Left cardiac atrium (tissue), 4 donors: ENCODE data around the gene IFNA16. TPM values are rescaled to one million over a fixed set of nuclear protein-coding genes. Genes with fewer than 3 reads are reported as not detected.
"Not testable (repeated sequence)": the region's sequence is repeated elsewhere in the genome, so short reads cannot be mapped to it uniquely, and the experiment has no call there.

ENCODE experiments used
- ATAC-seq, 2 donors: fragments of 200-7000 bp; cut with Tn5 transposase; one replicate each; pipeline ENCODE4 v1.9.1; 2020; ENCODE audit warnings: mild to moderate bottlenecking in 2 of 2, moderate library complexity in 2 of 2
- DNase-seq: peaks from one replicate; pipeline ENCODE4 v3.0.0-alpha.2; 2020
- intact Hi-C, 2 donors: fragments of 100-400 bp; cut with DNase I; formaldehyde crosslinking; loops; one replicate each; pipeline versions ENCODE4 v1.14.1 to v1.15.1; 2022 to 2023
- total RNA-seq, 2 donors: library from RNA; stranded (reverse); fragmentation: NEBNext Ultra II Directional; extraction: Animal tissue kit (Norgen Biotek cat#: 25700); gene quantifications; one replicate each; pipeline ENCODE4 v1.2.1, GENCODE V29; 2021
- donor health status: DM: no; HTN: yes; CAD: no.
- donor health status: DM: no; HTN: yes; CAD: no; lungs with severe emphysema.
- donor health status: DM: yes; HTN: yes; CAD: no.
- donor health status: Dilated cardiomyopathy.

Gene IFNA16
- total RNA-seq, 2 donors from 2014 or later: not detected

DNA sequence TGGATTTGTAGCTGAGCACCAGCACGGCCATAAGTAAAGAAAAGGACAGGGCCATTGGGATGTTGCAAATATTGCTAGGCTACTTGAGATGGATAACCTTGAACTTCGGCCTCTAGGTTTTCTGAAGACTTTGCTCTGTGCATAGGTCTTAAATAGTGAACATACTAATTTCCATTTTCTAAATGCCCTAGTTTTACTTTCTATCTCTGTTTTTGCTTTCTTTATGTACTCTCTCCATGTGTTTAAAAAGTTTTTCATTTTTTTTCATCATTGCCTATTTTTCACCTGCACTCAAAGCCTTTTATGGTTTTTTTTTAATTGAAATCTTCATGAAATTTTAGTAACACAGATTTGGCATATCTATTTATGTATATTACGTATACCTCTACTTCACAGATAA, 10.1 kb downstream of the IFNA16 start, which contains the start of gene IFNA10:
TSS of gene IFNA10 (minus strand) at position 101 of the 400 bp plus-strand sequence. CDS start at position 55, 46 bp downstream.
- intact Hi-C loops, DNase-seq, ATAC-seq: not testable (repeated sequence)

DNA sequence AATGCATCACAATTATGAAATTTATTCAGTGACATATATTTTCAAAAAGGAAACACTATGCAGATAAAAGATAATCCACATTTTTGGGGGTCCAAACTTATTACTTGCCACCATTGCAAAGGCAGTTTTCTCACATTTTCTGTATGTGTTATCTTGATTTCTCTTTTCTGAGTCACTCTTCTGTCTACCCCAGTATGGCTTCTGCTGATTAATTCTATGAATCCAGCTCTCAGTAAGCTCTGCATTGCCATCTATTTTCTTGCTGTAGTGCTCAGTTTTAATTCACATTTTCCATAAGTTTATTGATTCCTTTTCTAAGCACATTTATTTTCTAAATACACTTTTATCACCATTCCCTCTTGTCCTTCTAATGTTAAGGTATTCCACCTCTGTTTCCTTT, 11.9 kb downstream of the IFNA16 start:
- DNase-seq (no peak), ATAC-seq (no peak)
- intact Hi-C loops: no loop called here

DNA sequence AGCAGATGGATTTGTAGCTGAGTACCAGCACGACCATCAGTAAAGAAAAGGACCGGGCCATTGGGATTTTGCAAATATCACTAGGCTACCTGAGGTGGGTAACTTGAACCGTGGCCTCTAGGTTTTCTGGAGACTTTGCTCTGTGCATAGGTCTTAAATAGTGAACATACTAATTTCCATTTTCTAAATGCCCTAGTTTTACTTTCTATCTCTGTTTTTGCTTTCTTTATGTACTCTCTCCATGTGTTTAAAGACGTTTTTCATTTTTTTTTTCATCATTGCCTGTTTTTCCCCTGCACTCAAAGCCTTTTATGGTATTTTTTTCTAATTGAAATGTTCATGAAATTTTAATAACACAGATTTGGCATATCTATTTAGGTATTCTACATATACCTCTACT, 15.0 kb downstream of the IFNA16 start, which contains the start of gene IFNA7:
TSS of gene IFNA7 (minus strand) at position 101 of the 400 bp plus-strand sequence. CDS start at position 61, 40 bp downstream.
- ATAC-seq, DNase-seq, intact Hi-C loops: not testable (repeated sequence)

- intact Hi-C loops, DNase-seq: not testable (repeated sequence)
- peak; percentile 44 to 75 for ATAC-seq
Observed at GRCh38 chr9:21194867-21195776, 22.0 kb downstream of the IFNA16 start.

DNA sequence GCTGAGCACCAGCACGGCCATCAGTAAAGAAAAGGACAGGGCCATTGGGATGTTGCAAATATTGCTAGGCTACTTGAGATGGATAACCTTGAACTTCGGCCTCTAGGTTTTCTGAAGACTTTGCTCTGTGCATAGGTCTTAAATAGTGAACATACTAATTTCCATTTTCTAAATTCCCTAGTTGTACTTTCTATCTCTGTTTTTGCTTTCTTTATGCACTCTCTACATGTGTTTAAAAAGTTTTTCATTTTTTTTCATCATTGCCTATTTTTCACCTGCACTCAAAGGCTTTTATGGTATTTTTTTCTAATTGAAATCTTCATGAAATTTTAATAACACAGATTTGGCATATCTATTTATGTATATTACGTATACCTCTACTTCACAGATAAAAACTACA, 29.6 kb downstream of the IFNA16 start, which contains the start of gene IFNA4:
TSS of gene IFNA4 (minus strand) at position 101 of the 400 bp plus-strand sequence. CDS start at position 45, 56 bp downstream.
- ATAC-seq, DNase-seq, intact Hi-C loops: not testable (repeated sequence)

DNA sequence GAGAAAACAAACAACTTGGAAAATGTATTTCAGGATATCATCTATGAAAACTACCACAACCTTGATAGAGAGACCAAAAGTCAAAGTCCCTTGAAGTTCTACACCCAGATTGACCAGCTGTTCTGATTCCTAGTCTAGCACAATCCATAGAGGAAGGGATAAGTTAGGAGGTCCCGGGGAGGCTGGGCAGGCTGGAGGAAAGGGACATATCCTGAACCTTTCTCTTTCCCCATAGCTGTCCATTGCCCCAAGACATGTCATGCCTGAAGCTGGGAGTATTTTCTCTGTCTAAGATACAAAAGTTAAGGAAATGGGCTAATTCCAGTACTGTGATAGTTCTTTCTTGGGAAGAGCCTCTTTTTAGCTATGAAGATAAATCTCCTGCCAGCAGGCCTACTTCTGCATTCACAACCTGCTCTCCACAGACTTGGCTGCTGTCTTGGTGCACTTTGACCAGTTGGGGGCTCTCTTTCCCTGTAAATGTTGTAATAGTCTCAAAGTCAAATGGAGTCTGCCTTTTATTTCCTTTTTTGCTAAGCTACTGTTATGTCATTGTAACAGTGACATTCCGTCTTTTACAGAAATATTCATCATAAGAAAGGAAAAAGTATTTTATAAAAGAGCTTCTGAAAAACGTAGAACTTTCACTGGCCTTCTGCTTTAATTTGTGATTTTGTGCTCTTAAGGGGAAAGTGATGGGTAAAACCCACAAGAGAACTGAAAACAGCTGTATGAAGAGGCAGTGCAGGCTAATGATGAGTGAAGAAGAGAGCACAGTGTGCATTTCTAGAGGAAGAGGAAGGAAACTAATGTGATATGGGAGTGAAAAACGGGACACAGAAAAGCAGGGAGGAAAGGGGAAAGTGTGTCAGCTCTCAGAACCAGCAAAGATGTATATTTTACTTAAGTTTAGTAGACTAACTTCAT, 34.0 kb downstream of the IFNA16 start:
- intact Hi-C loops, DNase-seq: not testable (repeated sequence)
- ATAC-seq: peak; percentile 44 to 77

GRCh38 chr9:21174671-21175070, 42.4 kb downstream of the IFNA16 start:
- intact Hi-C loops: no loop called here
- DNase-seq (no peak), ATAC-seq (no peak)

DNA sequence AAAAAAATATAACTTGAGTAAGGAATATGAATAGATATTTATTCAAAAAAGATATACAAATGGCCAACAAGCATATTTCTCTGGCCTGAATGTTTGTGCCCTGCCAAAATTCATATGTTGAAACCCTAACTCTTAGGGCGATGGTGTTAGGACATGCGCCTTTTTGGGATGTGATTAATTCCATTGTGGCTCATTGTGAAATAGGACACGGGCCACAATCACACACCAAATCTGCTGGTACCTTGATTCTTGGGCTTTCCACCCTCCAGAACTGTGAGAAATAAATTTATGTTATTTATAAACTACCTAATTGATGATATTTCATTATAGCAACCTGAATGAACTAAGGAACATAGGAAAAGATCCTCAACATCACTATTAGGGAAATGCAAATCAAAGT, 45.0 kb downstream of the IFNA16 start:
- ATAC-seq (no peak), DNase-seq (no peak)
- intact Hi-C loops: no loop called here

- intact Hi-C loops: no loop called here
- no peak for DNase-seq
- no peak for ATAC-seq
Observed at GRCh38 chr9:21171351-21171750, 45.8 kb downstream of the IFNA16 start.

DNA sequence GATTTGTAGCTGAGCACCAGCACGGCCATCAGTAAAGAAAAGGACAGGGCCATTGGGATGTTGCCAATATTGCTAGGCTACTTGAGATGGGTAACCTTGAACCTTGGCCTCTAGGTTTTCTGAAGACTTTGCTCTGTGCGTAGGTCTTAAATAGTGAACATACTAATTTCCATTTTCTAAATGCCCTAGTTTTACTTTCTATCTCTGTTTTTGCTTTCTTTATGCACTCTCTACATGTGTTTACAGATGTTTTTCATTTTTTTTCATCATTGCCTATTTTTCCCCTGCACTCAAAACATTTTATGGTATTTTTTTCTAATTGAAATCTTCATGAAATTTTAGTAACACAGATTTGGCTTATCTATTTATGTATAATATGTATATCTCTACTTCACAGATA, 50.6 kb downstream of the IFNA16 start, which contains the start of gene IFNA21:
TSS of gene IFNA21 (minus strand) at position 101 of the 400 bp plus-strand sequence. CDS start at position 53, 48 bp downstream.
- DNase-seq, intact Hi-C loops, ATAC-seq: not testable (repeated sequence)

Other genes starting within 250 kb of the IFNA16 start
- 1 to 10 TPM; 1.0 to 2.1 TPM for gene HACD4, start 185.7 kb downstream of the IFNA16 start, total RNA-seq
- not detected for gene IFNB1, start 139.4 kb downstream of the IFNA16 start, total RNA-seq
- gene IFNW1, start 75.5 kb downstream of the IFNA16 start, total RNA-seq: not detected
- gene IFNA21, start 50.7 kb downstream of the IFNA16 start, total RNA-seq: not detected
- not detected for gene IFNA4, start 29.7 kb downstream of the IFNA16 start, total RNA-seq
- gene IFNA7, start 15.1 kb downstream of the IFNA16 start, total RNA-seq: not detected
- gene IFNA10, start 10.2 kb downstream of the IFNA16 start, total RNA-seq: not detected
- gene IFNA17, start 10.9 kb upstream of the IFNA16 start, total RNA-seq: not detected
- gene IFNA14, start 22.7 kb upstream of the IFNA16 start, total RNA-seq: not detected
- gene IFNA5, start 88.0 kb upstream of the IFNA16 start, total RNA-seq: not detected
- 10 to 100 TPM; 13.0 to 14.1 TPM for gene KLHL9, start 118.1 kb upstream of the IFNA16 start, total RNA-seq
- not detected for gene IFNA6, start 133.6 kb upstream of the IFNA16 start, total RNA-seq
- not detected for gene IFNA13, start 150.7 kb upstream of the IFNA16 start, total RNA-seq
- not detected for gene IFNA2, start 168.1 kb upstream of the IFNA16 start, total RNA-seq
- not detected for gene IFNA8, start 191.8 kb upstream of the IFNA16 start, total RNA-seq
- gene IFNA1, start 223.1 kb upstream of the IFNA16 start, total RNA-seq: not detected